GM18873 (cell line): ENCODE measurements around the gene GGN.

ENCODE experiments used
- ATAC-seq: cut with Tn5 transposase; IDR thresholded peaks from one replicate; pipeline ENCODE4 v1.9.1; 2021; ENCODE audit warnings: mild to moderate bottlenecking, moderate library complexity, moderate number of reproducible peaks; ENCODE audit not compliant: unreplicated experiment, low FRiP score

The GGN gene

DNA sequence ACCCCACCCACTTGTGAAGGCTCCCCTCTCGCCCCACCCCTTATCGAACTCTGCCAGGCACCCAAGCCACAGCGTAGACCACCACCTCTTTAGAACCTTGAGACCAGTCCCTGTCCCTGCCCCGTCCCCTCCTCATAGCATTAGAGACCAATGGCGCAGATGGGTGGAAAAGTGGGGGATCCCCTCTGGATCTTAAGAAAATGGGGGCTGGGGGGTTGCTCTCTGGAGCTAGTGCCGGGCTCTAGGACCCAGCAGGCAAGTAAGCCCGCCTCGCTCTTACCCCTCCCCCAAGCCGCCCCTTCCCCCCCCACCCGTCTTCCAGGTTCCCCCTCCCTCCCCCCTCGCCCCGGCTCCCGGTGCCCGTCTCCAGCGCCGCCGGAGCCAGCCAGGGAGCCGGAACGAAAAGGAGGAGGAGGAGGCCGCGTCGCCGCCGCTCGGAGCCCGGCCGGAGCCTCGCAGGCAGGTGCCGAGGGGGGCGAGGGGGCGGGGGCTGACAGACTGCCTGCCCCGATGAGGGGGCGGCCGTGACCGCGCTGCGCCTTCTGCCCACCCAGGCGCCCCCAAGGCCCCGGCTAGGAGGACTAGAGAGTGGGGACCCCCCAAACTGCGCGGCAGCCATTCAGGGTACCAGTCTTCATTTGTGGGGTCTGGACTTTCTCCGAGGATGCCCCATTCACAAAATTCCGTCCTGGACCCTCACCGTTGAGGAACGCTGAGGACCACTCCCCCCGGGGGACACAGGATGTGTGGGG, 691 bp upstream of the GGN start, which contains the start of gene SPRED3:
TSS of gene SPRED3 (plus strand) at position 349 of the 752 bp plus-strand sequence. CDS start 1,606 bp downstream, outside the sequence.
- no peak for ATAC-seq

DNA sequence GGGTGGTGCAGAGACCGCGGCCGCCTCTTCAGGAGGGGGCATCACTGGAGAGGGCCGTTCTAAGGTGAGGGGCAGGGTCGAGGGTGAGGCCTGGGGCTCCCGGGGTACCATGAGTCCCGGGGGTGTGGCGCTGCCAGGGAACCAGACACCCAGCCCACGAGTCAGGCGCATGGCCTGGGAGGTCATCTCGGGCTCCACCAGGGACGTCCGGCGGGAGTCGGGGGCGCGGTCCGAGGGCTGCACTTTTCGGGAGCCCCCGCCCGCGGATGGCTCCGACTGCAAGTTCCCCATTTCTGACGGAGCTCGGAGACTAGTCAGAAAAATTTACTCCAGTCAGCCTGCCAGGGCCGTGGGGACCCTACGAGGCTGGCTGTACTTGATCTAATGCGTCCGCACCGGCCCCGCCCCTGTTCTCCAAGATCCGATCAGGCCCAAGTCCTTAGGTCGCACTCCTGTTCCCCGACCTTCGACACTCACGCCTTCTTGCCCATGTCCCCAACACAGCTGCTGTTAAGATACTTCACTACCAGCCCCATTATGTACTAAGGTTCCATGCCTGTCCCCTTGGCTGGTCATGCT, 774 bp downstream of the GGN start:
- ATAC-seq = no peak

DNA sequence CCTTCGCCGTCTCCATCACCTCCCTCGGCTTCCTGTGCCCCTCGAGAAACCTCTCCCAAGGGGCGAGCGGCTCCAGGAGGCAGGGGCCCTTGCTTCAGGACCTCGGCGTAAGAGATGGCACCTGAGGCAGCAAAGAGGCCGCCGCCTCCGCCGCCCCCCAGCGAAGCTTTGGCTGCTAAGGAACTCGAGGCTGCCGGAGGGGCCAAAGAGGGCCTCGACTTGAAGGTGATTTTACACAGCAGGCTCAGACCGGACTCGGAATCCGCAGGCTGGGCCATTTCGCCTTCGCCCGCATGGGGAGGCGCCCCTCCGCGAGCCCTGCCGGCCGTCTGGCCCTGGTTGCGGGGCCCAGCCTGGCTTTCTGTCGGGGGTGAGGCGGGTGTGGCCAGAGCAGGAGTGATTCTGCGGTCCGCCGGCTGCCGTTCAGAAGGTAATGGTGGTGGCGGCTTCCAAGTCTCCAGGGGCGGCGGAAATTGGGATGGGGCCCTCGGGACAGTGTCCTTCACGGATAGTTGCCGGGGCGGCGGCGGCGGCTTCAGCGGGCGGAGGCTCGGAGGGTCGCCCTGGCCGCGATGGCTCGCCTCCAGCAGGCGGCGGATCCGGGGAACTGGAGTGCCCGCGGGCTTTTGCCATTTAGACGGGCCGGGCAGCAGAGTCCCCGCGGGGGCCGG, 1.4 kb downstream of the GGN start:
- ATAC-seq = no peak

GRCh38 chr19:38385804-38386257, 2.0 kb downstream of the GGN start:
- ATAC-seq = no peak

DNA sequence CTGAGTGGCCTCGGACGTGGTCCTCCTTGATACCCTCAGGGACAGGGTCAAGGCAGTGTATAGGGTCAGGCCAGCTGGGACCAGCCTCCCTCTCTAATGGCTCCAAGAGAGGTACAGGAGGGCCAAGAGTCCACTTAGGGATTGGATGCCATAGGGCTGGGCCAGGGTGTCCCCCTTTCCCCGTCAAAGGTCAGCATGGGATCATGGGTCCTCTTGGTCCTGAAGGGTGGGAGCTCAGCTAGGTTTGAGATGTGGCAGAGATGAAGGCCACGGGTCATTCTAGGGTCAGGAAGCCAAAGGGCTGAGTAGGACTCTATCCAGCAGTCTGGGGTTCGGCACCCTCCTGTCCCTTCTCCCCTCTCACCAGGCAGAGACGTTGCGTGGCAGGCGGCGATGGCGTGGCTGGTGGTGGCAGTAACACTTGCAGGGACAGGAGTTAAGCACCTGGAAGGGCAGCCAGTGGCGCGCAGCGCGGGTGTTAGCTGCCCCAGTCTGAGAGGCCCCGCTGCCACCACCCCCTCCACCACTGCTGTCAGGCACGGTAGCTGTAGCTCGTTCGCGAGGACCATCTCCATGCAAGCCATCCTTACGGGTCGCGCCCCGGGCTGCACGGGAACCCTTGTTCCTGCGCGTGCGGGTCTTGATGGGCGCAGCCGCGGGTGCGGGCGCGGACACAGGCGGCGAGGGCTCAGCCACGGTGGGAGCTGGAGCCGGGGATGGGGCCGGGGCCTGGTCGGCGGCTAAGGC, 2.6 kb downstream of the GGN start:
- ATAC-seq = no peak

GRCh38 chr19:38384209-38385027, 3.4 kb downstream of the GGN start:
- ATAC-seq = no peak

- no peak for ATAC-seq
These were observed 4.1 kb downstream of the GGN start for GRCh38 chr19:38383743-38384142.

GRCh38 chr19:38383184-38383583, 4.7 kb downstream of the GGN start:
- ATAC-seq = no peak

DNA sequence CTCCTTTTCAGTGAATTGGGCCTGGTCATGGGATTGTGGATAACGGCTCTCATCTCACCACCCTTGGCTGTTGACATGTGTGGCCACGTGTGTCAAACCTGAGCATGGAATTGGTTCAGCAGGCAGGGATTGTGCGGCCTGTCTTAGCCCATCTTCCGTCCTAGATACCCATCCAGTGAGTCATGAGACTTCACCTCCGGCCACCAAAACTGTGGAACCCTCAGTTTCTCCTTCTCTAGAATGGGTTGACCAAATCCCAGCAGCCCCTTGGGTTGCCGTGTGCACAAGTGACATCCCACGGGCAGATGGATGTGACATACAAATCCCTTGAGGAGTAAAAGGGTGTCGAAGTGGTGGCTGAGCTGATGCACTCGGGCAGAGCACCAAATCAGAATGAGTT, 6.7 kb downstream of the GGN start:
- ATAC-seq = no peak

DNA sequence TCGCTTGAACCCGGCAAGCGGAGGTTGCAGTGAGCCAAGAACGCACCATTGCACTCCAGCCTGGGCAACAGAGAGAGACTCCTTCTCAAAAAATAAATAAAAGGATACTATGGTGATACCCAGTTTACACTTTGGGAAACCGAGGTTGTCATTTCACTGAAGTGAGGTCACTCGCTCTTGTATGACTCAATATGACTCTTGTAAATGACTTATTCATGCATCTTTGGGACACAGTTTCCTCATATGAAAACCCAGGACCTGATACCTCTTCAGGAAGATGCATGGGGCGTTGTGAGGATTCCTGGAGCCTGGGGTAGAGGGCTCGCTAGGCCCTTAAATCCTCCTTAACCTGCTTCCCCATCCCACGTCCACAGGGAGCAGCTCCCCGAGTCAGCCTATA, 9.0 kb downstream of the GGN start:
- ATAC-seq = no peak

- ATAC-seq = no peak
These were observed 10.8 kb downstream of the GGN start for GRCh38 chr19:38377052-38377451.

- ATAC-seq = no peak
These were observed 11.3 kb downstream of the GGN start for GRCh38 chr19:38376576-38376975.

GRCh38 chr19:38375748-38376147, 12.1 kb downstream of the GGN start:
- no peak for ATAC-seq

DNA sequence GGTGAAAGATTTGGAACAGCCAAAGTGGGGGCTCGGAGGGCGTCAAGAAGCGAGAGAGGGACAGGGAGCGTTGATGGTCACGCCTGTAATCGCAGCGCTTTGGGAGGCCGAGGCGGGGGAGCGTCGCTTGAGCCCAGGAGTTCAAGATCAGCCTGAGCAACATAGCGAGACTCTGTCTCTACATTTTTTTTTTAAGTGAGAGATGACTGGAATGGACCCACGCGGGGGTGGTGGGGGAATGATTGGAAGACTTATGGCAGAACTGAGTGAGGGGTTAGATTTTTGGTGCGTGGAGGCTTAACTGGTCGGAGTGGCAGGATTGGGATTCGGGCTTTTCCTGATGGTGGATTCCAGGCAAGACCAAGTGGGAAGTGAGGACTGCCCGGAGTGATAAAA, 12.7 kb downstream of the GGN start:
- no peak for ATAC-seq

DNA sequence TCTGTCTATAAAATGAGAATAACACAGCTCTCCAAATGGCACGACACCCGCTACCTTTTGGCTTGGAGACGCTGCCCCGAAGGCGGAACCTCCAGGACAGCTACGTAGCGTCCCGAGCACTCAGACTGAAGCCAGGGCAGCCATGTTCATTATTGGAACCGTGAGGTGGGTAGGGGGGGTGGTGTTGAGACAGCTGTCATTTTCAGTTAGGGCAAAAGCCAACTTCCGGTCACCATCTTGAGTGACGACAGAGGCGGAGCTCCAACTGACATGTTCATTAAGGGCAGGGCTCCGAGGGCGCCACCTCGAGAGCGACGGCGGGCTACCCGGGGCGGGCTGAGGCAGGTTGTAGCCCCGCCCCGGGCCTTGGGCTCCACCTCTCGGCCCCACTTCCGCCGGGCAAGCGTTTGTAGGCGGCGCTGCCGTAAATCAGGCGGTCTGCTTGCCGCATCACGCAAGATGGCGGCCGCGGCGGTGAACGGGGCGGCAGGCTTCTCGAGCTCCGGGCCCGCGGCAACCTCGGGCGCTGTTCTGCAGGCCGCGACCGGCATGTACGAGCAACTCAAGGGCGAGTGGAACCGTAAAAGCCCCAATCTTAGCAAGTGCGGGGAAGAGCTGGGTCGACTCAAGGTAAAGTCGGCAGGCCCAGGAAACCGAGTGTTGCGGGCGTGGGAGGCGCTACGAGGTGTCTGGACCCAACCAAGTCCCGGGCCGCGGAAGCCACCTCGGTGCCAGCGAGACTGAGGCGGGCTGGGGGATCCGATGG, 13.3 kb downstream of the GGN start, which contains the start of gene PSMD8:
TSS of gene PSMD8 (plus strand) at position 240 of the 766 bp plus-strand sequence. CDS start at position 271, 31 bp downstream.
- peak; percentile 84 for ATAC-seq

DNA sequence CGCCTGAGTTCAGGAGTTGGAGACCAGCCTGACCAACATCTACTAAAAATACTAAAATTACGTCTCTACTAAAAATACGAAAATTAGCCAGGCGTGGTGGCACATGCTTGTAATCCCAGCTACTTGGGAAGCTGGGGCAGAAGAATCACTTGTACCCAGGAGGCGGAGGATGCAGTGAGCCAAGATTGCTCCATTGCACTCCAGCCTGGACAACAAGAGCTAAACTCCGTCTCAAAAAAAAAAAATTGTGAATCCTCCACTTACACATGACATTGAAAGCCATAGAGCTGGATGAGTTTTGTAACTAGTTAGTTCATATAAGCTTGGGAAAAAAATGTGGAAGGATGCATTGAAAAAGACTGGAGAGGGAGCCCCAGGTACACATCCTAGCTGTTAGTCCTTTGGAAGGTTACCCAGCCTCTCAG, 13.9 kb downstream of the GGN start:
- no peak for ATAC-seq

DNA sequence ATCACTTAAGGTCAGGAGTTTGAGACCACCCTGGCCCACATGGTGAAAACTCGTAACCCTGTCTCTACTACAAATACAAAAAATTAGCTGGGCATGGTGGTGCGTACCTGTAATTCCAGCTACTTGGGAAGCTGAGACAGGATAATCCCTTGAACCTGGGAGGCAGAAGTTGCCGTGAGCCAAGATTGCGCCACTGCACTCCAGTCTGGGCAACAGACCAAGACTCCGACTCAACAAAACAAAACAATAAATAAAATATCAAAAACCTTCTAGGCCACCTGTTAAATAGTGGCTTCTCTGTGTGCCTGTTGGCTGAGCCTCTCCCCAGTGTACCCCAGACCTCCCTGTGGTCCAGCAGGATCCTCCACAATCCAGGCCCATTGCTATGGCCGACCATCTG, 16.8 kb downstream of the GGN start:
- no peak for ATAC-seq

- ATAC-seq = no peak
These were observed 17.5 kb downstream of the GGN start for GRCh38 chr19:38370299-38370698.

- no peak for ATAC-seq
These were observed 18.2 kb downstream of the GGN start for GRCh38 chr19:38369584-38369983.
